HEK293T (cell line): ENCODE results near the gene CAPN2.

Source experiments
- ARNT ChIP-seq: fragments of 450-650 bp; IDR thresholded peaks from 2 replicates; pipeline ENCODE4 v1.6.1; 2017; ENCODE audit warnings: mild to moderate bottlenecking
- BHLHE40 ChIP-seq: fragments of 450-650 bp; IDR thresholded peaks from 2 replicates; pipeline ENCODE4 v1.6.1; 2016; ENCODE audit warnings: mild to moderate bottlenecking, moderate library complexity, borderline replicate concordance
- FOXK2 ChIP-seq: fragments of 450-650 bp; IDR thresholded peaks from 2 replicates; pipeline ENCODE4 v1.6.1; 2016; ENCODE audit warnings: mild to moderate bottlenecking
- FOXM1 ChIP-seq: fragments of 450-650 bp; IDR thresholded peaks from 2 replicates; pipeline ENCODE4 v1.6.1; 2017; ENCODE audit warnings: mild to moderate bottlenecking, borderline replicate concordance
- NFRKB ChIP-seq: fragments of 450-650 bp; IDR thresholded peaks from 2 replicates; pipeline ENCODE4 v1.6.1; 2016; ENCODE audit warnings: mild to moderate bottlenecking, moderate library complexity
- SUZ12 ChIP-seq: fragments of 450-650 bp; IDR thresholded peaks from 2 replicates; pipeline ENCODE4 v1.6.1; 2016; ENCODE audit warnings: mild to moderate bottlenecking
- TARDBP ChIP-seq: fragments of 450-650 bp; IDR thresholded peaks from 2 replicates; pipeline ENCODE4 v1.6.1; 2016
- ZNF384 ChIP-seq: fragments of 450-650 bp; IDR thresholded peaks from 2 replicates; pipeline ENCODE4 v1.6.1; 2016

DNA sequence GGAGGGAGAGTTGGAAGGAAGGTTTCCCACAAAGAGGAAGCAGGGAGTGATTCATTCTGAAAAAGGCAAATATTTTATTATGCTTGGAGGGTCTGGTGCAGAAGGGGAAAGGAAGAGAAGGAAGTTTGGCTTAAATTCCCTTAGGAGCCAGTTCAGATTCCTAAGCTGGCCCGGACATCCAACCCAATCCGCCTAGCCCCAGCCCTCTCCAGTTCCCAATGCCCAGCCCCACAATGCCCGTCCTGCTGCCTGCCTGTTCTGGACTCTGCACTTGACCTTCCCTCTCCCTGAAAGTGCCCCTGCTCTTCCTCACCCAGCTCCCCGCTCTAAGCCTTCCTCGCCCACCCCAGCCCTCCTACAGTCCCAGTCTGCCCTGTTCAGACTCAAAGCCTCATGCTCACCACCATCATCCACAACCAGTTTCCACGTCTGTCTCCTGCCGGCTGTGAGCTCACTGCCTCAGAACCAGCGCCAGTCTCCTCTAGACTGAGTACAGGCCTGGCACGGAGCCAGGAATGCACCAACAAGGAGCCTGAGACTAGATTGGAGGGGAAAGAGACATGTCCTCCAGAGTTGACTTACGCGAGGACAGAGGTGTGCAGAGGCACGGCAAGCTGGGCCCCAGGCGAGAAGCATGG, 18.9 kb downstream of the CAPN2 start:
- TF ChIP-seq TARDBP (no peak), FOXM1 (no peak), FOXK2 (no peak), BHLHE40 (no peak), ZNF384 (no peak), NFRKB (no peak), ARNT (no peak), SUZ12 (no peak)
